Stimulated activated CD8-positive, alpha-beta memory T cell treated with anti-CD3 and anti-CD28 coated beads, Interleukin-15, amount 100 ng/mL, for 48 hours (primary cell): ENCODE results near the gene AGXT2.

Experiments
- DNase-seq, 2 donors: peaks; one replicate each; pipeline ENCODE4 v3.0.0-alpha.2; 2020; ENCODE audit warnings: low read depth in 2 of 2

The AGXT2 gene

GRCh38 chr5:35047785-35048404, at the start of gene AGXT2:
AGXT2 (minus strand) TSS chr5:35047949; CDS start chr5:35047892, 57 bp downstream.
- no peak for DNase-seq

GRCh38 chr5:35096932-35097331, 49.2 kb upstream of the AGXT2 start:
- no peak for DNase-seq

GRCh38 chr5:35096216-35096615, 48.5 kb upstream of the AGXT2 start:
- DNase-seq = no peak

GRCh38 chr5:35095366-35095765, 47.6 kb upstream of the AGXT2 start:
- no peak for DNase-seq

- no peak for DNase-seq
Measured at GRCh38 chr5:35094948-35095347, 47.2 kb upstream of the AGXT2 start.

- DNase-seq = no peak
Measured at GRCh38 chr5:35092703-35093102, 45.0 kb upstream of the AGXT2 start.

- no peak for DNase-seq
Measured at GRCh38 chr5:35091704-35092103, 44.0 kb upstream of the AGXT2 start.

GRCh38 chr5:35089334-35090314, 41.9 kb upstream of the AGXT2 start:
- peak; percentile 1 to 12 for DNase-seq

GRCh38 chr5:35087991-35088390, 40.2 kb upstream of the AGXT2 start:
- DNase-seq = no peak

- no peak for DNase-seq
Measured at GRCh38 chr5:35083150-35083549, 35.4 kb upstream of the AGXT2 start.

- no peak for DNase-seq
Measured at GRCh38 chr5:35082530-35082929, 34.8 kb upstream of the AGXT2 start.

GRCh38 chr5:35081134-35081533, 33.4 kb upstream of the AGXT2 start:
- DNase-seq = no peak

- DNase-seq = no peak
Measured at GRCh38 chr5:35073160-35073559, 25.4 kb upstream of the AGXT2 start.

- no peak for DNase-seq
Measured at GRCh38 chr5:35069188-35069587, 21.4 kb upstream of the AGXT2 start.

GRCh38 chr5:35067985-35068384, 20.2 kb upstream of the AGXT2 start:
- DNase-seq = no peak

- no peak for DNase-seq
Measured at GRCh38 chr5:35066260-35066795, 18.6 kb upstream of the AGXT2 start.

- no peak for DNase-seq
Measured at GRCh38 chr5:35063414-35063813, 15.7 kb upstream of the AGXT2 start.

- DNase-seq = no peak
Measured at GRCh38 chr5:35061211-35061770, 13.5 kb upstream of the AGXT2 start.

- DNase-seq = no peak
Measured at GRCh38 chr5:35060236-35060635, 12.5 kb upstream of the AGXT2 start.

GRCh38 chr5:35059251-35059650, 11.5 kb upstream of the AGXT2 start:
- no peak for DNase-seq

- DNase-seq = no peak
Measured at GRCh38 chr5:35058374-35058788, 10.6 kb upstream of the AGXT2 start.

GRCh38 chr5:35056686-35057085, 8.9 kb upstream of the AGXT2 start:
- no peak for DNase-seq
